IPS-18c (cell line): ENCODE measurements around the gene HSPBAP1.

ENCODE experiments used
- H3K4me3 ChIP-seq: 2 replicates; pipeline ENCODE4 v1.7.0; 2013; ENCODE audit warnings: low read depth, mild to moderate bottlenecking, low read length, moderate library complexity; ENCODE audit not compliant: insufficient read depth
- H3K9me3 ChIP-seq: one replicate; pipeline ENCODE4 v1.6.1; 2013; ENCODE audit warnings: mild to moderate bottlenecking, low read length, moderate library complexity; ENCODE audit not compliant: control insufficient read depth, insufficient read depth

Gene HSPBAP1

GRCh38 chr3:122793568-122794416 is at the start of gene HSPBAP1:
TSS of gene HSPBAP1 (minus strand) at chr3:122793831. CDS start at chr3:122793680, 151 bp downstream.
- H3K9me3 ChIP-seq, result no peaks in the 10 kb centered on the region
- H3K4me3 ChIP-seq, result peak within 1 kb of the TSS; percentile 60

GRCh38 chr3:122835590-122835989 is 42.0 kb upstream of the HSPBAP1 start:
- H3K4me3 ChIP-seq, result no peak overlapping the region
- H3K9me3 ChIP-seq, result no peaks in the 10 kb centered on the region

- H3K9me3 ChIP-seq, result no peaks in the 10 kb centered on the region
- H3K4me3 ChIP-seq, result no peak overlapping the region
Observed at GRCh38 chr3:122828281-122828680, 34.6 kb upstream of the HSPBAP1 start.

- H3K4me3 ChIP-seq, result no peak overlapping the region
- no peaks in the 10 kb centered on the region for H3K9me3 ChIP-seq
Observed at GRCh38 chr3:122826278-122826677, 32.6 kb upstream of the HSPBAP1 start.

- no peaks in the 10 kb centered on the region for H3K9me3 ChIP-seq
- no peak overlapping the region for H3K4me3 ChIP-seq
Observed at GRCh38 chr3:122825460-122825859, 31.8 kb upstream of the HSPBAP1 start.

- H3K4me3 ChIP-seq, result no peak overlapping the region
- no peaks in the 10 kb centered on the region for H3K9me3 ChIP-seq
Observed at GRCh38 chr3:122824465-122825381, 31.1 kb upstream of the HSPBAP1 start.

- Histone ChIP-seq H3K9me3 (no peaks in the 10 kb centered on the region), H3K4me3 (no peak overlapping the region)
Observed at GRCh38 chr3:122816587-122816986, 23.0 kb upstream of the HSPBAP1 start.

GRCh38 chr3:122810734-122811133 is 17.1 kb upstream of the HSPBAP1 start:
- no peaks in the 10 kb centered on the region for H3K9me3 ChIP-seq
- no peak overlapping the region for H3K4me3 ChIP-seq

- H3K9me3 ChIP-seq, result no peaks in the 10 kb centered on the region
- no peak overlapping the region for H3K4me3 ChIP-seq
Observed at GRCh38 chr3:122803977-122804376, 10.3 kb upstream of the HSPBAP1 start.

GRCh38 chr3:122802323-122802722 is 8.7 kb upstream of the HSPBAP1 start:
- H3K9me3 ChIP-seq, result no peaks in the 10 kb centered on the region
- no peak overlapping the region for H3K4me3 ChIP-seq

- H3K4me3 ChIP-seq, result no peak overlapping the region
- H3K9me3 ChIP-seq, result no peaks in the 10 kb centered on the region
Observed at GRCh38 chr3:122800706-122801237, 7.1 kb upstream of the HSPBAP1 start.

GRCh38 chr3:122800031-122800430 is 6.4 kb upstream of the HSPBAP1 start:
- Histone ChIP-seq H3K9me3 (no peaks in the 10 kb centered on the region), H3K4me3 (no peak overlapping the region)

GRCh38 chr3:122799322-122799721 is 5.7 kb upstream of the HSPBAP1 start:
- Histone ChIP-seq H3K9me3 (no peaks in the 10 kb centered on the region), H3K4me3 (no peak overlapping the region)

GRCh38 chr3:122797291-122797690 is 3.7 kb upstream of the HSPBAP1 start:
- Histone ChIP-seq H3K9me3 (no peaks in the 10 kb centered on the region), H3K4me3 (no peak overlapping the region)

GRCh38 chr3:122795674-122796195 is 2.1 kb upstream of the HSPBAP1 start:
- no peaks in the 10 kb centered on the region for H3K9me3 ChIP-seq
- H3K4me3 ChIP-seq, result peak overlapping the region; percentile 60

GRCh38 chr3:122794779-122795673 is 1.4 kb upstream of the HSPBAP1 start, which contains the start of gene SLC49A4:
TSS of gene SLC49A4 (plus strand) at chr3:122795069. CDS start at chr3:122795193, 124 bp downstream.
- peak within 1 kb of the TSS; percentile 60 for H3K4me3 ChIP-seq
- H3K9me3 ChIP-seq, result no peaks in the 10 kb centered on the region

GRCh38 chr3:122794483-122794778 is 800 bp upstream of the HSPBAP1 start:
- H3K4me3 ChIP-seq, result peak overlapping the region; percentile 60
- H3K9me3 ChIP-seq, result no peaks in the 10 kb centered on the region
